RPMI7951 (cell line): ENCODE measurements around the gene MYH9. TPM values are rescaled to one million over a fixed set of nuclear protein-coding genes. Genes with fewer than 3 reads are reported as not detected.
A peak's percentile ranks its signal among the peaks of the same experiment; 100 is the strongest.
"Not testable (repeated sequence)": the region's sequence is repeated elsewhere in the genome, so short reads cannot be mapped to it uniquely, and the experiment has no call there.

ENCODE experiments used
- DNase-seq: peaks from one replicate; pipeline ENCODE4 v3.0.0-alpha.2; 2012; ENCODE audit warnings: low read depth
- total RNA-seq: library from RNA; depleted of rRNA; stranded (reverse); fragments of >200 nt; shearing (Covaris generic); gene quantifications from 2 replicates; pipeline ENCODE4 v1.2.3, GENCODE V29; 2014

The MYH9 gene
- total RNA-seq, 1 experiment from 2014 or later, result 260 TPM

- DNase-seq, result peak; percentile 77
Observed at GRCh38 chr22:36252754-36253522, 134.8 kb downstream of the MYH9 start, which contains the start of gene APOL1. Gene APOL1 (plus strand): TSS chr22:36253133. CDS start chr22:36254956, 1,823 bp downstream.

GRCh38 chr22:36251979-36252608 is 135.7 kb downstream of the MYH9 start:
- not testable (repeated sequence) for DNase-seq

GRCh38 chr22:36250292-36250960 is 137.3 kb downstream of the MYH9 start:
- DNase-seq, result not testable (repeated sequence)

- DNase-seq, result no peak
Observed at GRCh38 chr22:36249160-36249559, 138.6 kb downstream of the MYH9 start.

GRCh38 chr22:36247955-36248354 is 139.8 kb downstream of the MYH9 start:
- DNase-seq, result no peak

- DNase-seq, result no peak
Observed at GRCh38 chr22:36246718-36247117, 141.0 kb downstream of the MYH9 start.

- DNase-seq, result no peak
Observed at GRCh38 chr22:36245805-36246356, 141.9 kb downstream of the MYH9 start.

GRCh38 chr22:36244522-36245391 is 143.0 kb downstream of the MYH9 start:
- peak; percentile 57 for DNase-seq

GRCh38 chr22:36243986-36244385 is 143.8 kb downstream of the MYH9 start:
- DNase-seq, result no peak

GRCh38 chr22:36239401-36240171 is 148.2 kb downstream of the MYH9 start, which contains the start of gene APOL2:
Gene APOL2 (minus strand): TSS chr22:36239527. CDS start chr22:36233162, 6,365 bp downstream.
- peak; percentile 94 for DNase-seq

- DNase-seq, result no peak
Observed at GRCh38 chr22:36239150-36239400, 148.7 kb downstream of the MYH9 start.

GRCh38 chr22:36238373-36239149 is 149.2 kb downstream of the MYH9 start:
- DNase-seq, result peak; percentile 17

GRCh38 chr22:36237462-36238372 is 150.1 kb downstream of the MYH9 start:
- DNase-seq, result peak; percentile 35

GRCh38 chr22:36236388-36237319 is 151.1 kb downstream of the MYH9 start:
- no peak for DNase-seq

- no peak for DNase-seq
Observed at GRCh38 chr22:36235585-36235984, 152.2 kb downstream of the MYH9 start.

- no peak for DNase-seq
Observed at GRCh38 chr22:36234919-36235318, 152.8 kb downstream of the MYH9 start.

GRCh38 chr22:36234213-36234612 is 153.6 kb downstream of the MYH9 start:
- no peak for DNase-seq

- no peak for DNase-seq
Observed at GRCh38 chr22:36233796-36234195, 154.0 kb downstream of the MYH9 start.
